ENCODE measurements around the gene ZMYND8.

Gene ZMYND8

DNA sequence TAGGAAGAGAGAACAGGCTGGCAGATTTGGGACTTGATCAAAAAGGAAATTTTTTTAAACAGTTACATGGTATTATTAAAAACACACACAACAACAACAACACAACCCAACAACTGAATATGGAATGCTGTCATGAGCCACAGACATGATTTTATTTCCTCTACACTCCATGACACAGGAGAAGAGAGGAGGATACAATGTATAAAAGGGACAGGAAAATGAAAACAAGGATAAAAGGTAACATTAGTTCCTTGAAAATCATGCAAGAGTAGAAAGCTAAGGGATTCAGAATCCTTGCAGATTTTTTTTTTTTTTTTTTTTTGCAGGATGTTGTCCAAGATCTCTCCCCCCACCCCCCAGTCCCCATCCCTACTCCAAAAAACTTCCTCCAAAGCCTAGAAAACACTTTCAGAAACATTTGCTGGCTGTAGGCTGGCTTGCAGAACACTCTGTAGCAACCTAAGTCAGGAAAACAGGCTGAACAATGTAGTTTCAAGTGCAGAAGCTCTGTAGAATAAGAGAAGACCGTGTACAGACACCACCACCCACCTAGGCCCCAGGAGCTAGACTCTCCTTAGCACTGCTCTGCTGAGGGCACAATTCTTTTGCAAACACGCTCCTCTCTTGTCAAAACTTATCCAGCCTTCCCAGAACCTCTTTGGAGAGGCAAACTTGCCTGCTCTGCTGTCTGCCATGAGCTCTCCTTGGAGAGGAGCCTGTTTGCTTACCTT lies 845 bp downstream of the ZMYND8 start:
- peak overlapping the region; percentile 50 for H3K4me3 ChIP-seq (ENCODE audit: low read length)

DNA sequence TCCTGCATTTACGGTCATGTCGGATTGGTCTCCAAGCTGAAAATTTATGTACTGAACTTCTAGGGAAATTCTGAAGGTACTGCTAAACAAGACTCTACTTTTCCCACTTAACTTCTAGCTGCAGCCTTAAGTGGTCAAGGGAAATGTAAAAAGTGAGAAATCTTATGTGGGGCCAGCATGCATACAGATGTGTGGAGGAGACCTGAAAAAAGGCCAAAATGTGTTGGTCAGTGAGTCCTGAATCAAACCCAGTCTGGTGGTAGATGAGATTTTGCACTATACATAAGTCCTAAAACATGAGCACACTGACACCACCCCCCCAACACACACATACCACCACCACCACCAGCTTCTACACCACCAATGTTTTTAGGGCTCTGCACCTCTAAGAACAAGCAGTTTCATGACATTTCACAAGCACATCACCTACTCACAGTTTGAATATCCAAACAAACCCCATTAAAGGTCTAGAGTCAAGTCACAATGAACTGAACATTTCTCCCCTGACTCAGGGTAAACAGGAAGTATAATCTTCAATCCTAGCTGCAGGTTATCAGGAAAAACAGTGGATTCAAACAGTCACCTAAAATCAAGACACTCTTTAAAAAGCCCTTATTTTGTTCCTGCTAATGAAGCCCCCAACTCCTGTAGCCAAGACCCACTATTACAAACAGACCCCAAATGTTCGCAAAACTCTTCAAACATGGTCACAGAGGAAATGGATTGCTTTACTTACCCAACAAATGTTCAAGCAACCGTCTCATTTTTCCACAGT lies 1.6 kb downstream of the ZMYND8 start:
- H3K36me3 ChIP-seq (ENCODE audit: control insufficient read depth, insufficient read depth, low read length) = no peaks in the 10 kb centered on the region
- peak overlapping the region; percentile 53 for H3K4me3 ChIP-seq (ENCODE audit: low read length)
- no peak overlapping the region for H3K9ac ChIP-seq (ENCODE audit: low read length)
- H3K4me1 ChIP-seq (ENCODE audit: control insufficient read depth, insufficient read depth, low read length) = peaks cover 94% of the 10 kb centered on the region
- peak overlapping the region; percentile 96 for H3K27ac ChIP-seq (ENCODE audit: low read depth, low read length)
- no peaks in the 10 kb centered on the region for H3K27me3 ChIP-seq (ENCODE audit: control insufficient read depth, insufficient read depth, low read length)

More for the DNA sequence above, 845 bp downstream of the ZMYND8 start:
- Histone ChIP-seq H3K36me3 (ENCODE audit: control insufficient read depth, insufficient read depth, low read length) (no peaks in the 10 kb centered on the region), H3K4me1 (ENCODE audit: control insufficient read depth, insufficient read depth, low read length) (peaks cover 95% of the 10 kb centered on the region), H3K9ac (ENCODE audit: low read length) (peak overlapping the region; percentile 8), H3K27me3 (ENCODE audit: control insufficient read depth, insufficient read depth, low read length) (no peaks in the 10 kb centered on the region), H3K27ac (ENCODE audit: low read depth, low read length) (peak overlapping the region; percentile 96)

DNA sequence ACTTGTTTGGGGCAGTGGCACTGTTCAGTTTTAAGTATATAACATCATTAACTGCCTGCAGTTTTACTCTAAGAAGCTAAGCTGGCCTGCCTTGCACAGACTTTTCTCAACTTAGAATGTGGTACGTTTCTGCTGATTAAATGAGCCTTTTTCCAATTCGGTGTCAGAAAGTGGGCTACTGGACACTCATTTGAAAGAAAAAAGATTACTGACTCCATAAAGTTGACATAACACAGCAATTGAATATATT lies 2.1 kb downstream of the ZMYND8 start:
- Histone ChIP-seq H3K9ac (ENCODE audit: low read length) (no peak overlapping the region), H3K27me3 (ENCODE audit: control insufficient read depth, insufficient read depth, low read length) (no peaks in the 10 kb centered on the region), H3K27ac (ENCODE audit: low read depth, low read length) (peak overlapping the region; percentile 96), H3K4me1 (ENCODE audit: control insufficient read depth, insufficient read depth, low read length) (peaks cover 94% of the 10 kb centered on the region), H3K4me3 (ENCODE audit: low read length) (peak overlapping the region; percentile 53), H3K36me3 (ENCODE audit: control insufficient read depth, insufficient read depth, low read length) (no peaks in the 10 kb centered on the region)

DNA sequence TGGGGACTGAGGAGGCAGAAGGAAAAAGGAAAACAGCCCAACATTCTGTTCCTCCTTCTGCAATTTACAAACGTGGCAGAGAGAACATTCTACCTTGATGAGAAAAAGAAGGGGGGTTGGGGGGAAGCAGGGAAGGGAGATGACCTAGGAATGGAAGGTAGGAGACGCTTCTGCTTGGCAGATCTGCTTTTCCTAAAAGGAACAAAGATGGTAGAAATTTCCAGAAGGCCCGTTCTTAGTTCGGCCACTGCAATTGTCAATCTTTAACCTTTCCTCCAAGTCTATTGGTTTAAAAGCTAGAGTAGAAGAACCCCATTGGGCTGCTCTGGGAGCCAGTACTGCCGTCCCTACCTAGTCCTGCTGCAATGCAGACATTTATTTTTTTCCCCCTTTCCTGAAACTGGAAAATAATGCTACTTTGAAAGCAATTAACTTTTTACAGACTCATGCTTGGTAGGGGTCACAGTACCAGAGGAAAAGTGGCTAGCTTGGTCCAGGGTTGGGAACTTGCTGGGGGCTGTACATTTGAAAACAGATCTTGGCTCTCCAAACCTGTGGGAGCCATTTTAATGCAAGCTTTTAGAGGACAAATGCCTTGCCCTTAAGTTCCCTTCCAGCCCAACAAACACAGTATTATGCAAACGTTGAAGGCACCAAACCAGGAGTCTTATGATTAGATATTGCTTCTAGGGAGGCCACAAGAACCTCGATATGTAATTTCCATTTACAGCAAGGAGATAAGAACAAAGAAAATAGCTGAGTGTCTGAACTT lies 2.6 kb downstream of the ZMYND8 start:
- Histone ChIP-seq H3K27me3 (ENCODE audit: control insufficient read depth, insufficient read depth, low read length) (no peaks in the 10 kb centered on the region), H3K36me3 (ENCODE audit: control insufficient read depth, insufficient read depth, low read length) (no peaks in the 10 kb centered on the region), H3K4me1 (ENCODE audit: control insufficient read depth, insufficient read depth, low read length) (peaks cover 92% of the 10 kb centered on the region), H3K27ac (ENCODE audit: low read depth, low read length) (peak overlapping the region; percentile 96), H3K9ac (ENCODE audit: low read length) (no peak overlapping the region), H3K4me3 (ENCODE audit: low read length) (peak overlapping the region; percentile 17)

DNA sequence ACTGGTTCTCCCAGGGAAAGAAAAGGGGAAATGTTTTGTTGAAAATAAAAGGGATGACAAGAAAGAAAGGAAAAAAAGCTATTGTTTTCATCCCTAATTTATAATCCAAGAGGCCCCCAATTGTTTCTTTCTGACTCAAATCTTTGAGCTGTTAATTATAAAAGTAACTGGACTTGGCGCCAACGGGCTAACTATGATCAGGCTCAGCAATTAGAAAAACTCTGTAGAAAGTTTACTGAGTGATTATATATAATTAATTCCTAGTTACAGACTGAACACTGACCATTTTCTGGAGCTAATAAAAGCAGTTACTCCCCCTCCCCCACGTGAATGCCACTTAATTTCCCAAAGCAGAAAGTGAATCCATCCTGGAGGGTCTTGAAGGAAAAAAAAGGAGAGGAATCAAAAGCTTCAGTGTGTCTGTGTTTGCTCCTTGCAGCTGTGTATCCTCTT lies 3.2 kb downstream of the ZMYND8 start:
- Histone ChIP-seq H3K27ac (ENCODE audit: low read depth, low read length) (peak overlapping the region; percentile 96), H3K4me1 (ENCODE audit: control insufficient read depth, insufficient read depth, low read length) (peaks cover 92% of the 10 kb centered on the region), H3K9ac (ENCODE audit: low read length) (no peak overlapping the region), H3K36me3 (ENCODE audit: control insufficient read depth, insufficient read depth, low read length) (no peaks in the 10 kb centered on the region), H3K4me3 (ENCODE audit: low read length) (no peak overlapping the region), H3K27me3 (ENCODE audit: control insufficient read depth, insufficient read depth, low read length) (no peaks in the 10 kb centered on the region)

DNA sequence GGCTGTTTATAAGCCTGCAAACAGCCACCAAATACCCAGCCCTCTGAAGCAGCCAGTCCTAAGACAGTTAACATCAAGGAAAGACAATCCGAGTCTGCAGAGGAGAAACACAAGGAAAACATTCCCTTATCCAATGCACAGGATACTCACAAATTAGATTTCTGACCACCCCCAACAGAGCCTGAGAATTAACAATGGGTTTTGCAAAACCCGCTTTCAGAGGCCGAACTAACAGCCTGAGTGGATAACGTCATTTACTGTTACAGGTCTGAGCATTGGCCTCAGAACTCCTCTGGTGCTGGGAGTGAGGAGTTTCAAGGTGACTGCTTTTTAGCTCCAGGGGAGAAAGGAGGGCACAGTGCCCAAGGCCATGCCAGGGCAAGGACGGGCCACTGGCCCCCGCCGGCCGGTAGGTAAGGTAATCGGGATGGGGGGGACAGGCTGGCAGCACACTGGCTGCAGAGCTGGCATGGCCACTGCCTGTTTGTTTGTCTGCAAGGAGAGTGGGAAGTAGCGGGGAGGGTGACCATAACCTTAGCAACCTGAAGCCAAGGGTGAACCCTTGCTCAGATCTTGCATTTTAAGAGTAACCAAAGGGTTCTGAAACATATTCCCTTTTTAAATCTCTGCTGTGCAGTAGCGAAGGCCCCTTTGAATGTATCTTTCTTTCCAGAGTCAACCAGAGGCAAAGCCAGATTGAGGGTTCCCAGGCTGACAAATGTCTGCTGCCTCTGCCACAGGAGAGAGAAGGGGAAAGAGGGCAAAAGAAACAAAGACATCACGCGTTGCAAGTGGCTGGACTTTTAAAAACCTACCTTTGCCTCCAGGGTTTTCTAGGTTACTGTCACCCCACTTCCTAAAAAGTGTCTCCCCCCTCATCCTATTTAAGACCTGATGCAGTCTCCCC lies 3.9 kb downstream of the ZMYND8 start:
- H3K4me1 ChIP-seq (ENCODE audit: control insufficient read depth, insufficient read depth, low read length) = peaks cover 93% of the 10 kb centered on the region
- H3K4me3 ChIP-seq (ENCODE audit: low read length) = peak overlapping the region; percentile 39
- no peak overlapping the region for H3K9ac ChIP-seq (ENCODE audit: low read length)
- H3K27me3 ChIP-seq (ENCODE audit: control insufficient read depth, insufficient read depth, low read length) = no peaks in the 10 kb centered on the region
- peak overlapping the region; percentile 96 for H3K27ac ChIP-seq (ENCODE audit: low read depth, low read length)
- no peaks in the 10 kb centered on the region for H3K36me3 ChIP-seq (ENCODE audit: control insufficient read depth, insufficient read depth, low read length)

DNA sequence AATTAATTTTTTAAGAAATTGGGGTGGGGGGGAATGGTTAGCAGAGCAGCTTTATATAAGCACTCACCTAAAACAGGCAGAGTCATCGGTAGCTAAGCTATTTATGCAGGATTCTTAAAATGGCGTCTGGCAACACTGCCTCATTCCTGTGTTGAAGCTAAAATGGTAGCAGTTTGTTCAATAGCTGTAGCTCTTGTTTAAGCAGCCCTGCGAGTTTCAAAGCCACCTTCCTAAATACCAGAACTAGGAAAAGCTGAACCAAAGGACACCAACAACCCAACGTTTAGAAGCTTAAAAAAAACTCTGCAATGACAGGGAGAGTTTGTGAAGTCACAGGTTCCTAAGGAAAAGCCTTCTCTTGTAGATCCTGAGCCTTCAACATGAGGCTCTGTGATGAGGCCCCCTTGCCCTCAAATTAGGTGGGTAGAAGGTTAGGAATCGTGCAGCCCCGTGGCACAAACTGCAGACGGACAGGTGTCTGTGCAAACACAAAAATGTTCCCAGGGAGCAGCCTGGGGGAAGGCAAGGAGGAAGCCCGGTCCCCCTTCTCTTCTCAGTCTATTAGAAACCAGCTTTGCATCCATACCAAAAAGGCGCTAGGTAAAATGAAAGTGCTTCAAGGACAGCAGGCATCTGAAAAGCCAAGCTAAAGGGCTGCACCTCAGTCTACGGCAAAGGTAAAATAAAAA lies 4.7 kb downstream of the ZMYND8 start:
- peak overlapping the region; percentile 39 for H3K4me3 ChIP-seq (ENCODE audit: low read length)
- H3K4me1 ChIP-seq (ENCODE audit: control insufficient read depth, insufficient read depth, low read length) = peaks cover 86% of the 10 kb centered on the region
- peak overlapping the region; percentile 96 for H3K27ac ChIP-seq (ENCODE audit: low read depth, low read length)
- no peaks in the 10 kb centered on the region for H3K36me3 ChIP-seq (ENCODE audit: control insufficient read depth, insufficient read depth, low read length)
- H3K27me3 ChIP-seq (ENCODE audit: control insufficient read depth, insufficient read depth, low read length) = no peaks in the 10 kb centered on the region
- H3K9ac ChIP-seq (ENCODE audit: low read length) = no peak overlapping the region

DNA sequence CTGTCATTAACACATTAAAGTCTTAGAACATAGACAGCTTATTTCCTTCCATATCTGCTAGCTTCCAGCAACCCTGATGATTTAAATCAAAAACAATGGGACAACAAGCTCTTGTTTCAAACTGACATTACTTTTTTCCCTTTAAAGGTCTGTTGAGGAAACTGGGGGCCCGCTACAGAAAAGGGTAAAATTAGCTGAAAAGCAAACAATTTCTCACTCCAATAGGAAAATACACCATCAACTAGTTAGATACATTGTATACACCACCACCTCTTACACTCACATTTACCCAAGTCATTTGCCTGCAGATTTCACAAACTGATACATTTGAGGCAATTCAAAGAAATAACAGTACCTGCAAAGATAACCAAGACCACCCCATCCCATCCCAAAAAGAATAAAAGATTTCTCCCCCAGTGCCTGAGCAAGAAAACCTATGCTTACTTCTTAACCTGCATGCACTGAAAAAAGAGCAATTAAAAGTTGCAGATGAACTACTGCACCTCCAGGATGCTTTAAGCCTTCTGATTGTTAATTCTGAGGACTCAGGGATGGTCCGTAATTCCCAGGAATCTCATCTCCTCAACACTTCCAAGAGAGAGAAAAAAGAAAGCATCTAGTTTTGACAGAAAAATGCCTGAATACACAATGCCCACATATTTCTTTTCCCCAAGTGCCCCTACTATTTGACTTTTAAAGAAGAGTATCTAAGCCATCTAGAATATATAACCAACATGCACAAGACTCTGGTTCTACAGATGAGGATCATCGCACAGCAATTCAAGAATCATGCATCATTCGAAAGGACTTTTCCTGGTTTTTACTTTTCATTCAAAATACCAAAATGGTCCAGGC lies 5.6 kb downstream of the ZMYND8 start:
- H3K9ac ChIP-seq (ENCODE audit: low read length) = no peak overlapping the region
- H3K4me1 ChIP-seq (ENCODE audit: control insufficient read depth, insufficient read depth, low read length) = peaks cover 81% of the 10 kb centered on the region
- H3K4me3 ChIP-seq (ENCODE audit: low read length) = no peak overlapping the region
- H3K36me3 ChIP-seq (ENCODE audit: control insufficient read depth, insufficient read depth, low read length) = peaks cover 4% of the 10 kb centered on the region
- peak overlapping the region; percentile 96 for H3K27ac ChIP-seq (ENCODE audit: low read depth, low read length)
- no peaks in the 10 kb centered on the region for H3K27me3 ChIP-seq (ENCODE audit: control insufficient read depth, insufficient read depth, low read length)

DNA sequence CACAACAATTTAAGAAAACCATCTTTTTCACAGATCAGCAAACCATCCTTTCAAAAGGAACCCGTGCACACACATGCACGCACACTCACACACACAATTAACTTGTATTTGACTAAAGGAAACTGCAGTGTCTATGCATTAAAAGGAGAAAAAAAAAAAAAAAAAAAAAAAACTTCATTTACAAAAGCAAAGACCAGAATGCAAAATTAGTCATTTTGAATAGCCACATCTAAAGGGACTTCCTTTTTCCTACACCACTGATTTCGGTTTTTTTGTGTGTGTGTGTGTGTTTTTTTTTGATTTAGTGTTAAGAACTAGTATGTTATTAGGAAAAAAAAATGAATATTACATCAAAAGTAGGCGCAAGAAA lies 6.3 kb downstream of the ZMYND8 start:
- Histone ChIP-seq H3K4me3 (ENCODE audit: low read length) (no peak overlapping the region), H3K27ac (ENCODE audit: low read depth, low read length) (peak overlapping the region; percentile 96), H3K36me3 (ENCODE audit: control insufficient read depth, insufficient read depth, low read length) (peaks cover 6% of the 10 kb centered on the region), H3K4me1 (ENCODE audit: control insufficient read depth, insufficient read depth, low read length) (peaks cover 74% of the 10 kb centered on the region), H3K9ac (ENCODE audit: low read length) (no peak overlapping the region), H3K27me3 (ENCODE audit: control insufficient read depth, insufficient read depth, low read length) (no peaks in the 10 kb centered on the region)

DNA sequence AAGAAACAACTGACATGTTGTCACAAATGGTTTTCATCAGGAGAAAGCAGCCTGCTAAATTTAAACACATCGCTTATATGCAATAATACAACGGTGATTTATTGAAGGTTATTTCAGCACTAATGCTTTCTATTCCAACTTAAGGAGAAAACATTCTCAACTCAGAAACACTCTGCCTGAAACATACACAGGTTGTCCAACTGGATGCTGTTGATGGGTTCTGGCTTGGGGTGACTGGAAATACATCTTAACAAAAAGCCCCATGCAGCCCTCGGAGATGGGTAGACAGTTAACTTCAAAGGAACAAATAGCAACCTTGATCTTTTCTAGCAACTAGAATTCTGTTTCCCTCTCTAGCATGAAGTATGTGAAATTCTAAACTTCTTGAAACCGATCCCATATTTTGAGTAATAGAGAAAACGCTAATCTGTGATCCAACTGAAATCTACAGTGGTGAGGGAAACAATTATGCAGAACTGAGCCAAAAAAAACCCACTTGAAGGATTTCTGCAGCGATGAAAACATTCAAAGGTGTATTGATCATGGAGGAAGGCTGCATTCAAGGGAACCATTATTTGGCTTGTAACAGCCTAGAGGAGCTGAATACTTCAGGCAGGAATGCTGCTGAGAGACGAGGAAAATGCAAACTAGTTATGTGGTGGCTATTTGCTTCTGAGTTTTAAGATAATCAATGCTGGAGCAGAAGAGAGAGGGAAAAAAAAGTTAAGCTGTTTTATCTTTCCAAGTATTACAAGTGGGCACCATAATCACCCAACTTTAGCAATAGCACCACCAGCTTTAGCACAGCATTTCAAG lies 6.9 kb downstream of the ZMYND8 start:
- Histone ChIP-seq H3K36me3 (ENCODE audit: control insufficient read depth, insufficient read depth, low read length) (peaks cover 6% of the 10 kb centered on the region), H3K4me1 (ENCODE audit: control insufficient read depth, insufficient read depth, low read length) (peaks cover 68% of the 10 kb centered on the region), H3K4me3 (ENCODE audit: low read length) (no peak overlapping the region), H3K27me3 (ENCODE audit: control insufficient read depth, insufficient read depth, low read length) (no peaks in the 10 kb centered on the region), H3K27ac (ENCODE audit: low read depth, low read length) (peak overlapping the region; percentile 96), H3K9ac (ENCODE audit: low read length) (no peak overlapping the region)

All from rectal smooth muscle tissue (tissue), 1 donor.